GM19395 (cell line): ENCODE results near the gene EIF4B.

ENCODE experiments used
- ATAC-seq: cut with Tn5 transposase; IDR thresholded peaks from one replicate; pipeline ENCODE4 v1.9.1; 2021; ENCODE audit warnings: mild to moderate bottlenecking, moderate library complexity; ENCODE audit not compliant: unreplicated experiment

Gene EIF4B

GRCh38 chr12:53056901-53057300 lies 50.6 kb downstream of the EIF4B start:
- no peak for ATAC-seq

DNA sequence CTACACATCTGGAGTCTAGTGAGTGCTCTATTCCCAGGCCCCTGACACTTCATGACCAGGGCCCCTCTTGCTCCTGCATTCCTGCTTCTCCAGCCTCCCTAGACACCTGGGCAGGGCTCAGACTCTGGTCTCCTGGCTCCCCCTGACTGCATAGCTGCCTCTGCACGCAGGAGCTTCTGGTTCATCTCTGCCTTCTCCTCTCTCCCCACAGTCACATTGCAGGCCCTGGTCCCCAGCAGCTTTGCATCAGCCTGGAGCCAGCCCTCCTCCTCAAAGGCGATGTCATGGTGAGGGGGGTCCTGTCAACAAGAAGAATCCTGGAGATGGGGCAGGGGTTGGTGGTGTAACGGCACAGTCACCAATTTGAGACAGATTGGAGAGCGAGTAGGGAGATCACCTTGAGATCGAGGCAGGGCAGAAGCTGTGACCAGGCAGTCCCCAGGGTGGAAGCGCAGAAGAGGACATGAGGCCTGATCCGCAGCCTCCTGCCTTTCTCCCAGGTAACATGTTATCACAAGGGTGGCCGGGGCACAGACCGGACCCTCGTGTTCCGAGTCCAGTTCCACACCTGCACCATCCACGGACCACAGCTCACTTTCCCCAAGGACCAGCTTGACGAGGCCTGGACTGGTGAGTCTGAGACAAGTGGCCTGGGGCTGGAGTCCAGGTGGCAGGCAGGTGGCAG lies 51.7 kb downstream of the EIF4B start:
- no peak for ATAC-seq

DNA sequence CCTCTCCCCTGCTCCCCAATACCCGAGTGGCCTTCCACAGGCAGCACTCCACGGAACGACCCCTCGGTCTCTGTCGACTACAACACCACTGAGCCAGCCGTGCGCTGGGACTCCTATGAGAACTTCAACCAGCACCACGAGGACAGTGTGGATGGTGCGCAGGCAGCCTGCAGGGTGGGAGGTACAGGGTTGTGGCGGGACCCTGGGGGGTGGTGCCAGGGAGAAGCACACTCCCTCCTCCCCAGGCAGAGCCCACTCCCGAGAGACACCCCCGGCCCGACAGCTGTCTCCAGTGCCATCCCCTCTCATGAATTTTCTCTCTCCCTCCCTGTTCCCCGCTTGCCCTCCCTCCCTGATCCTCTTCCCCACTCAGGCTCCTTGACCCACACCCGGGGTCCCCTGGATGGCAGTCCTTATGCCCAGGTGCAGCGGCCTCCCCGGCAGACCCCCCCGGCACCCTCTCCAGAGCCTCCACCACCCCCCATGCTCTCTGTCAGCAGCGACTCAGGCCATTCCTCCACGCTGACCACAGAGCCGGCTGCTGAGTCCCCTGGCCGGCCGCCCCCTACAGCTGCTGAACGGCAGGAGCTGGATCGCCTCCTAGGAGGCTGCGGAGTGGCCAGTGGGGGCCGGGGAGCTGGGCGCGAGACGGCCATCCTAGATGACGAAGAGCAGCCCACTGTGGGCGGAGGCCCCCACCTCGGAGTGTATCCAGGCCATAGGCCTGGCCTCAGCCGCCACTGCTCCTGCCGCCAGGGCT lies 52.6 kb downstream of the EIF4B start:
- no peak for ATAC-seq

DNA sequence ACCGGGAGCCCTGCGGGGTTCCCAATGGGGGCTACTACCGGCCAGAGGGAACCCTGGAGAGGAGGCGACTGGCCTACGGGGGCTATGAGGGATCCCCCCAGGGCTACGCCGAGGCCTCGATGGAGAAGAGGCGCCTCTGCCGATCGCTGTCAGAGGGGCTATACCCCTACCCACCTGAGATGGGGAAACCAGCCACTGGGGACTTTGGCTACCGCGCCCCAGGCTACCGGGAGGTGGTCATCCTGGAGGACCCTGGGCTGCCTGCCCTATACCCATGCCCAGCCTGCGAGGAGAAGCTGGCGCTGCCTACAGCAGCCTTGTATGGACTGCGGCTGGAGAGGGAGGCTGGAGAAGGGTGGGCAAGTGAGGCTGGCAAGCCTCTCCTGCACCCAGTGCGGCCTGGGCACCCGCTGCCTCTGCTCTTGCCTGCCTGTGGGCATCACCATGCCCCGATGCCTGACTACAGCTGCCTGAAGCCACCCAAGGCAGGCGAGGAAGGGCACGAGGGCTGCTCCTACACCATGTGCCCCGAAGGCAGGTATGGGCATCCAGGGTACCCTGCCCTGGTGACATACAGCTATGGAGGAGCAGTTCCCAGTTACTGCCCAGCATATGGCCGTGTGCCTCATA lies 53.3 kb downstream of the EIF4B start:
- no peak for ATAC-seq

- ATAC-seq = no peak
Observed at GRCh38 chr12:53060064-53060720, 53.9 kb downstream of the EIF4B start.

GRCh38 chr12:53060721-53061276 lies 54.5 kb downstream of the EIF4B start:
- ATAC-seq = no peak

DNA sequence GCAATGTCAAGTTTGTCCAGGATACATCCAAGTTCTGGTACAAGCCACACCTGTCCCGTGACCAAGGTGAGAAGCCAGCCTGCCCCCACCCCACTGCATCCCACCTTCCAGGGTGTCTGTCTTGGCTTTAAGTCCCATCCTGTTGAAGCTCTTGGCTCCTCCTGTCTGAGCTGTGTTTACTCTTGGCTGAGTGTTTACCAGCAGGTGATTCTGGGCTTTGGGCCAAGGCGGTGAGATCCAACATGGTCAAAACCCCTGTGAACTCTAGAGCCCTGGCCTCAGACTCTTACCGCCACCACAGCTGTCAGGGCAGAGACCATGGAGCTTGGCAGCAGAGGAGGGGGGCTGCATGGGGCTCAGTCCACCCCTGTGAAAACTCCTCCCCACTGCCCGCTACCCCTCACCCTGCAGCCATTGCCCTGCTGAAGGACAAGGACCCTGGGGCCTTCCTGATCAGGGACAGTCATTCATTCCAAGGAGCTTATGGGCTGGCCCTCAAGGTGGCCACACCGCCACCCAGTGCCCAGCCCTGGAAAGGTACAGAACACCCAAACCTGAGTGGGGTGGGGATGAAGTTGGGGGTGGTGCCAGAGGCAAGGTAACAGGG lies 55.3 kb downstream of the EIF4B start:
- ATAC-seq = no peak

DNA sequence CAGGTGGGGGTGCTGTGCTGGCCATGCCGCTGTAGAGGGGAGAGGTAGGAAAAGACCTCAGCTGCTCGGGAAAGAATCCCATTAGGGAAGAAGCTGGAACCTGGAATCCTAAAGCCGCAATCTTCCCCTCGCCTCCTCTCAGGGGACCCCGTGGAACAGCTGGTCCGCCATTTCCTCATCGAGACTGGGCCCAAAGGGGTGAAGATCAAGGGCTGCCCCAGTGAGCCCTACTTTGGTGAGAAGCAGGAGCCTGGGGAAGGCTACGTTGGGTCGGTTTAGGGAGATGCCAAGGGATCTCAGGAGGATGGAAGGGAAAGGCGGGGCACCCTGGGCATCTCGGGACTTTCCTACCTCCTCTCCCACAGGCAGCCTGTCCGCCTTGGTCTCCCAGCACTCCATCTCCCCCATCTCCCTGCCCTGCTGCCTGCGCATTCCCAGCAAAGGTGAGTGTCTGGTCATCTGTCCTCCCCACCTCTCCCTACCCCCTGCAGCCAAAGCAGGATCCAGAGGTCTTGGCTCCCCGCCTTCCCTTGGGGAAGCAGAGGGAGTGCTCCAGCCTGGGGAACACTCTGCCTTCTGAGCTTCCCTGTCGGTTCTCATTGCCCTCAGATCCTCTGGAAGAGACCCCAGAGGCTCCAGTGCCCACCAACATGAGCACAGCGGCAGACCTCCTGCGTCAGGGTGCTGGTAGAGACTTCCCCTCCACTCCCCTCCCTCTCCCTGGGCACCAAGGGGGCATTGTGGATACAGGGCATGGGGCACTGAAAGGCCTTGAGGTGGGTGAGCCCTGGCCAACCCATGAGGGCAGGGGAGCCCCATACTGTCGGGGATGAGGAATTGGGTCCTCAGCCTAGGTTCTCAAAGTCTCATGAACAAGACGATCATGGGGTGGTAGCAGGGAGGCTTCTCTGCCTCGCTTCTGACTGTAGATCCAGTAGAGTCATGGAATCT lies 56.0 kb downstream of the EIF4B start:
- no peak for ATAC-seq

DNA sequence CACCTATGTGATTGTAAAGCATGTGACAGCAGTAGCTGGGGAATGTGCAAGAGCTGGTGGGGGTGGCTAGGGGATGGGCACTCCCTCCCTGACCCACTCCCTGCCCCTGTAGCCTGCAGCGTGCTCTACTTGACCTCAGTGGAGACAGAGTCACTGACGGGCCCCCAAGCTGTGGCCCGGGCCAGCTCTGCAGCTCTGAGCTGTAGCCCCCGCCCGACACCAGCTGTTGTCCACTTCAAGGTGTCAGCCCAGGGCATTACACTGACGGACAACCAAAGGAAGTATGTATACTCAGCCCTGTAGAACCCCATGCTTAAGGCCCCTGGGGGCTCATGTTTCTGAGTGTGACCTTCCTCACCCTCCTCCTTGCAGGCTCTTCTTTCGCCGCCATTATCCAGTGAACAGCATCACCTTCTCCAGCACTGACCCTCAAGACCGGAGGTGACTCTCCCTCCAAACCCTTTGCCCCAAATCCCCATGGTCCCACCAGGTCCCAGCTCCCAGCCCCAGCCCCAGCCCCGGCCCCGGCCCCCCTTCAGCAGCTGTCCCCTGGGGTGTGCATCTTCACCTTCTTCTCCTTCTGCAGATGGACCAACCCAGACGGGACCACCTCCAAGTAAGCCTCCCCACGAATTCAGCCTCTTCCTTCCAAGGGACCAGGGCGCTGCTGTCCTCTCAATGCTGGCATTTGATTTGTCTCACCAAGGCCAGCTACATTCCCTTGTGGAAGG lies 56.9 kb downstream of the EIF4B start:
- ATAC-seq = no peak

DNA sequence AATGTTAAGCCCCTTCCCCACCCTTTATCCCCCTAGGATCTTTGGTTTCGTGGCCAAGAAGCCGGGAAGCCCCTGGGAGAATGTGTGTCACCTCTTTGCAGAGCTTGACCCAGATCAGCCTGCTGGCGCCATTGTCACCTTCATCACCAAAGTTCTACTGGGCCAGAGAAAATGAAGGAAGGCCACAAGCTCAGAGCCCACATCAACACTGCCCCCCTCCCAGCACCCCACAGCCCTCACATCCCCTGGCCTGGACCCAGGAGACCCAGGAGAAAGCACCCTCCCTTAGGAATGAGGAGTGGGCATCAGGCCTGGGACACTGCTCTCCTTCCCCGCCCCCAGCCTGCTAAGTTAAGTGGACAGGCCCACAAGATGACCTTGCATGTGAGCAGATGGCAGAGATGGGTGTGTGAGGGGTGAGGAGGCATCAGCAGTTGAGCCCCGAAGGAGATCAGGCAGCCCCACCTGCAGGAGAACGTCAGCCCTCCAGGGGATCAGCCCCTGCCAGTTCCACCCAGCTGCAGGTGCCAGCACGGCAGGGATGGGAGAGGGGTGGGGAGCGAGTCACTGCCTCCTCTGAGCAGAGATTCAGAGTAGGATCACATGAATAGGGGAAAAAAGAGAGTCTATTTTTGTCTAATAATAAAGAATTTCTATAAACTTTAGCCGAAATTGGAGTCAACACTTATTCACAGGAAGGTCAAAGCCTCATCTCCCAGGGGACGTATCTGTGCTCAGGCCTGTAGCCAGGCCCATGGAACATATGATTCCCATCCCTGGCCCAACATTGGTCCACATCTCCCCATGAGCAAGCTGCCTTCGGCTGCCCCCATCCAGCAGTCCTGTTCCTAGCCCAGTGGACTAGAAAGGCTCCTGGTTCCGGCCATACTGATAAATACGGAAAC lies 57.7 kb downstream of the EIF4B start:
- ATAC-seq = no peak

- ATAC-seq = no peak
Observed at GRCh38 chr12:53064613-53065436, 58.6 kb downstream of the EIF4B start.

- ATAC-seq = no peak
Observed at GRCh38 chr12:53065470-53065869, 59.2 kb downstream of the EIF4B start.

DNA sequence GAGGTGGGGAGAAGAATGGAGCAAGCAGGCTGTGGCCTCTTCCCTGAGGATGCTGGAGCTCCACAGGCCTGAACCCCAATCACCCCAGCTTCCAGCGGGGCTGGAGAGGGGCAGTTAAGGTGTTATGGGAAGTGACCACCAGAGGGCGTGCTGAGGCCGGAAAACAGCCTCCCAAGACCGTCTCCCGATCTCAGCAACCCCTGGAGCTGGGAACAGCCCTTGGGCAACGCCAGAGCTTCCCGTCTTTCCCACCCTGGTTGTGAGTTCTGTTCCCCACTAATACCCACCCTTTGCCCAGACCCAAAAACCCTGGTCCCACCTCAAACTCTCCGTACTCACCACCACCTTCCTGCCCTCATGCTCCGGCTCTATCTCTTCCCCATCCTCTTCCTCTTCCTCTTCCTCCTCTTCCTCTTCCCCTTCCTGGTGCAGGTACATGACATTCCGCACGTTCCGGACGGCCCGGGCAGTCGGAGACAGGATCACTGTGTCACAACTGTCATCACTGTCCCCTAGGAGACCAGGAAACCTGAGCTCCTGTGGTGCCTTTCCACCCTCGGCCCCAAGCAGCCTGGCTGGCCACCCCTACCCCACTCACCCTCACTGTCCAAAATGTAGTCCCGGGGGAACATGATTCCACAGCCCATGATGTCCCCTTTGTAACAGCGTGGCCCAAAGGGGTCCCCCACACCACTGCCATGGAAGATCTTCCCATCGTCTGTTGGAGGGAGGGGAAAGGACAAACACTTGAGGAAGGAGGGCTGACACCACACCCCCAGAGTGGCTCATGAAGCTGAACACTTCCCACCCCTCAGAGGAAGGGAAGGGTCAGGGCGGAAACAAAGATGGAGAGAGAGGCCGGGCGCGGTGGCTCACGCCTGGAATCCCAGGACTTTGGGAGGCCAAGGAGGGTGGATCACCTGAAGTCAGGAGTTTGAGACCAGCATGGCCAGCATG lies 60.0 kb downstream of the EIF4B start:
- ATAC-seq = no peak

DNA sequence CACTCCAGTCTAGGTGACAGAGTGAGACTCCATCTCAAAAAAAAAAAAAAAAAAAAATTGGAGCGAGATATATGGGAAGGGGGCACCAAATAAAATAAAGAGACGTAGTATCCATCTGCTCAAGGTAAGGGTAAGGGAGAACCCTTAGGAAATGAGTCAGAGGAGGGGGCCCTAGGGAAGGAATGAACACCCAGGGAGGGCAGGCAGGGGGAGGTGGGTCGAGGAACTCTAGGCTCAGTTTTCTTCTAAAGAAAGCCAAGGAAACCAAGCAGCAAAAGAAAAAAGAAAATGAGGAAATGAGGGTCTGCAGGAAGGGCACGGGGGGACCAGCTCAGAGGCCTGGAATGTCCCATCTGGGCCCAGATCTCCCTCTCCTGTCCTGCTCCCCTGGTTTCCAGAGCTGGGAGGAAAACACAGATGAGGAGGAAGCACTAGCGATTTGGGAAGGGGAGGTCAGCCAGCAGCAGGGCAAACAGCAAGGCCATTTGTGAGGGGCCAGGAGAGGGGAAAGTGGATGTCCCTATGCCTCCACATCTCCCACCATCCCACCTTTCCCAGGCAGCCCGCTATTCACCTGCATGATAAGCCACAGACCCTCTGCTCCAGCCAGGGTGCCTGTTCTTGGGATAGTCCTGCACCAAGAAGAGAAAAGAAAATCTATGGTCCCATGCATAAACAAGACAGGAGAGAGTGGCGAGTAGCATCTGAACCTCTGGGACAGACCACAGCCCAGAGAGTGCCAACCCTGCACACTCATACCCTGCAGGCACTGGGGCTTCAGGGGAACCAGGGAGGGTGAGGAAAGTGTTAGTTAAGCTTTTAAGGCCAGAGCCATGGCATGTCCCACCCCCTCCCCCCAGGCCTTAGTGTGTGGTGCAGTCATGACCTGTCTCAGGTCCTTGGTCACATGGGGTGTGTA lies 61.1 kb downstream of the EIF4B start:
- ATAC-seq = no peak
